ENCODE data around the gene NRCAM.

Gene NRCAM

GRCh38 chr7:108457871-108458270, 1.6 kb upstream of the NRCAM start:
- no peak for DNase-seq

- no peak for DNase-seq
These were observed 757 bp upstream of the NRCAM start for GRCh38 chr7:108456845-108457540.

DNA sequence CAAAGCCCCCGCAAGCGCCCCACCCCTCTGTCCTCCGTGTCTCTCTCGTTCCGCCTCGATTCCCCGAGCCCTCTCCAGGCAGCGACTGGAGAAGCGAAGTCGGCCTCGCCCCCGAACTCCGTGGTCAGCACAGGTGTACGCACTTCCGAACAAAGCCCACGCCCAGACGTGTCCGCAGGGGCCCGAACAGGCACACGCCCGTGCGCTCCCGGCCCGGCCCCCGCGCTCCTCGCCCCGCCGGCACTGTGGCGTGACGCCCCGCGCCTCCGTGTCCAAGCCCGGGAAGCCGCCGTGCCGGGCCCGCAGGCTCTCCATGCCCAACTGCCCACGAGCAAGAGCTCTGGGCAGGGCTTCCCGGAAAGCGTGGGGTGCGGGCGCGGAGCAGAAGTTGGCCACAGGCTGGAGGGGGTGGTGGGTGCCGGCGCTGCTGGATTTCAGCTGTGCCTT, 662 bp downstream of the NRCAM start:
- DNase-seq: no peak

GRCh38 chr7:108454674-108455550, 1.3 kb downstream of the NRCAM start:
- no peak for DNase-seq

DNA sequence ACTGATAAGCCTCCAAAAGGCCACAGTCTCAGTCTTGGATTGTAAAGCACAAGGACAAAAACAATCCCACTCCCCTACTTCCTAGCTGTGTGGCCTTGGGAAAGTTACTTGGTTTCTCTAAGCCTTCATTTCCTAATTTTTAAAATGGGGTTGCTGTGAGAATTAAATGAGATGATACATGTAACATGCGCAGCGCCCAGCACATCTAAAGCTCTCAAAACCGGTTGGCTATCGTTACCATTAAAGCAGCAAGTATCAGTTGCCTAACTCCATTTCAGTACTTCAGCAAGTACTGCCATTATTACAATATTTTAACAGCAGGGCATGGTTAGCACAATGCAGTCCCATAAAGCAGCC, 1.9 kb downstream of the NRCAM start:
- no peak for DNase-seq

- DNase-seq: no peak
These were observed 2.9 kb downstream of the NRCAM start for GRCh38 chr7:108453320-108453719.

DNA sequence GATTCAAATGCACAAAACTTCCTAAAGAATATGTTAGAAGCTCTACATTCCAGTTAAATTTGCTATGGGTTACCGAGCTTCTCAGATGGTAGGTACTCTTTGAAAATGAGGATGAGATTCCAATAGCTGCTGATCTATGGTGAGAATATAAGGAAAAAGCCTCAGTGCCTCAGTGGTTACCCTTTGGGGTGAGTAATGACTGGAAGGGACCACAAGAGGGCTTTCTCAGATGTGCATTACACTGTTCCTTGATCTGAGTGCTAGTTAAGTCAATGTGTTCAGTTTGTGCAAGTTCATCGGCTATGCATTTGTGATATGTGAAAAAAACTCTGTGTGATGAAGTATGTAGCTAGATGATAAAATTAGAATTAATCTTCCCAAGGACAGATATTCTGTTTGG, 3.5 kb downstream of the NRCAM start:
- no peak for DNase-seq

GRCh38 chr7:108451296-108451848, 4.9 kb downstream of the NRCAM start:
- no peak for DNase-seq

DNA sequence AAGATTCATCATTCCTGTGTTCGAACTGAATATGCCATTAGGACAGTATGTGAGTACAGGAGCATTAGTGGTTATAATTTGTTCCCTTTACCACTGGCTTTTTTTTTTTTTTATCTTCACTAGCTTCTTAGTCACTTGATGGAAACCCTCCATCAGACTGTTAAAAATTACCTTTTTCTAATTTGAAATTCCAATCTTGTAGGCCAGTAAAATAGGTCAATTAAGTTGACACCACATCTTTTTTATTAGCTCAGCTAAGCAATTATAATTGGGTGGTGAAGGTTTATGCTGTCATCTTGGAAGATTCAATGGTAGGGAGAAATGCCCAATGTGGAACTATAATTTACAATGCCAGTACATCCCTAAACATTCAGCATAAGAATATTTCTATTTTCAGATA, 6.1 kb downstream of the NRCAM start:
- DNase-seq: no peak

GRCh38 chr7:108449521-108449920, 6.7 kb downstream of the NRCAM start:
- DNase-seq: no peak

DNA sequence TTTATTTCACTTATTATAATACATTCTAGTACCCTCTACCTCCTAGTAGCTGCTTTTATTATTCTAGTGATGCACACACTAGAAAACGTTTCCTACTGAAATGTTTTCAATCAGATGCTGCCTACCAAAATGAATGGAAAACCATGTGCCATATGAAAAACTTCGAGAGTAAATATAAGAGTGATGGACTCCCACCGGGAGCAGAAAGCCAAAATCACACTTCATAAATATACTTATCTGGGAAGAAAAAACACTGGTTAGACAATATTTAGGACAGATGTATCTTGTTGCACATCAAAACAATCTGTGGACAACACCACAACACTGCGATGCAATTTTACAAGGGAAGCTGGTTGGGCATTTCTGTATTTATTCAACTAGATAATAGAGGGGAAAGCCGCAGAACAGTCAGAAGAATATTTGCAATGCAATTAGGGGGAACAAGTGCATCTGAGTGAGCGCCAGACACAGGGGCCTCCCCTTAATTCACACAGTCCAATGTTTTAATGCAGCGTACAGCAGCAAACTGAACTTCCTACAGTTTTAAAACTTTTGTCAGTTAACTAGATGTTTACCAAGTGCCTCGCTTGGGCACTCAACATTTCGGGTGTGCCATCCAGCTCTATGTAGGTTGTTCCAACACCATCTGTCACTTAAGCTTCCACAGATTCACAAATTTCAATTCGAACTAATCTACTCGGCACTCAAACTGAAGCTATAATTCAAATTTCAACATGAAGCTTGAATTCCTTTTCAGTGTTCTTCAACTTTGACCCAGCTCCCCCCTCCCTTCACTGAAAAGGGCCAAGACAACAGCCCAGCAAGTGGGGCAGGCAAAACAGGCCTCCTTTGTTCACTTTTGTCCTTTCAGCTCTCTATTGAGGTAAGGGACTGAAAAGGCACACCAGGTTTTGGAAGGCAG, 7.4 kb downstream of the NRCAM start:
- no peak for DNase-seq

- no peak for DNase-seq
These were observed 14.1 kb downstream of the NRCAM start for GRCh38 chr7:108442039-108442568.

DNA sequence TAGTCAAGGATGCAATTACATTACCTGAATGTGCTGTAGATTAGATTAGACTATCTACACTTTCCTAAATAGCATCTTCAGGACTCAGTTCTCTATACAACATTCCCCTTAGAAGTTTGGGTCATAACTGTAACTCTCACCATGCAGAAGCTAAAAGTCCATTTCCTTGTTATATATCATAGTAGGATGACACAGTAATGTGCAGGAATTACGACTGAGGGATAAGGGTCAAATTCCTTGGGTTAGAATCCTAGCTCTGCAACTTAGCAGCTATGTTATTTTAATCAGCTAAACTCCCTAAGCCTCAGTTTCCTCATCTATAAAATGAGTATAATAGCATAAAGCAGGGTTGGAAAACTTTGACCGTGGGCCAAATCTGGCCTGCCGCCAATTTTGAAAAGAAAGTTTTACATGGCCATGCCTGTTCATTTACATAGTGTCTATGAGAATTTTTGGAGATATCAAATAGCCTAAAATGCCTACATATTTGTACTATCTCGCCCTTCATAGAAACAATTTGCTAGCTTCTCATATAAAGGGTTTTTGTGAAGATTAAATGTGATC, 14.8 kb downstream of the NRCAM start:
- DNase-seq: no peak

GRCh38 chr7:108440613-108441012, 15.6 kb downstream of the NRCAM start:
- no peak for DNase-seq

- no peak for DNase-seq
These were observed 19.3 kb downstream of the NRCAM start for GRCh38 chr7:108436906-108437305.

- DNase-seq: no peak
These were observed 22.2 kb downstream of the NRCAM start for GRCh38 chr7:108434010-108434409.

DNA sequence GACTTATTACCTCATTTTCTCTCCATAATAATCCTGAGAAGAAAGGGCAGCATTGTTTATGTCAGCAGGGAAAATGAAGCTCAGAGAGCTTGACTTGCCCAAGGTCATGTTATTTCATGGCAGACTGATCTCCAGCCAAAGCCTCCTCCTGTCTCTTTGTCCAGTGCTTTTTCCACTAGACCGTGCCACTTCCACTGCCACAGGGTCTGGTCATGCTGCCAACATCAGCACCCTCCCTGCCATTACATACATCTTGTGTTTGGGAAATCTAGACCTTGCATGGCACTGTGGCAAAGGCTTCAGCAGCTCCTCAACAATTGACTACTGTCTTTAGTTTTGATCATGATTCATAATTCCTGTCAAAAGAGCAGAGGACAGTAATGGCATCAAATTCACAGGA, 25.1 kb downstream of the NRCAM start:
- DNase-seq: no peak

DNA sequence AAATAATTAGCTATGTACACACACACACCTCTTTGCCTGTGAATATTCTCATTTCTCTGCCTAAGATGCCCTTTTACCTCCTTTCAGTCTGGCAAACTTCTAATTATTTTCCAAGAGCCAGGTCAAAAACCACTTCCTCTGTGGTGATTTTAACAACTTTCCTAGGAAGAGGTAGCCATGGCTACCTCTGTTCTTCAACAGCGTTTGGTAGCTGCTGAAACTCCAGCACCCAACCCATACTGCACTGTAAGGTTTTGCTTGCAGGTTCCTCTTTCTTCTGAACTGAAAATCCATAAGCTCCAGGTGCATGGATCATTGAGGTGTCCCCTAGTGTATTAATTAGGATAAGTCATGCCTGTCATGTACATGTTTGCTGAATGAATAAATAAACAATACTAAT, 25.6 kb downstream of the NRCAM start:
- no peak for DNase-seq

DNA sequence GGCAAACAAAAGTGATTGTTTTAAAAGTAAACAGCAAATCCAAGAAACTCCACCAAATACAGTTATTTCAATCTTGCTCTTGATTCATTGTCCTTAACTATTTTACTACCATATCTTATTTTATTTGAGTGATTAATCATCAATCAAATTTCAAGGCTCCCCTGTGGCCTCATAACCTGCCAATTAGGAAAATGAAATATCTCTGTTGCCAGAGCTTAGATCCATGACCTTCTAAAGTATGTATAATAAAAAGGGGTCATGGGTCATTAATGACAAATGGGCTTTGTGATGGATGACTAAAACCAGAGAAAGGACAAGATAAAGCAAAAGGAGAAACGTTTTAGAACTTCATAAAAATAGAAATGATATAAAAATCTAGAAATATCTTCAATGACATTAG, 28.5 kb downstream of the NRCAM start:
- no peak for DNase-seq

GRCh38 chr7:108425714-108426275, 30.4 kb downstream of the NRCAM start:
- no peak for DNase-seq

GRCh38 chr7:108424013-108424412, 32.2 kb downstream of the NRCAM start:
- DNase-seq: no peak
